OCI-LY1 (cell line): ENCODE measurements around the gene GOLGA8S.
"Not testable (repeated sequence)": the region's sequence is repeated elsewhere in the genome, so short reads cannot be mapped to it uniquely, and the experiment has no call there.

Source experiments
- EZH2 ChIP-seq: fragments of 200-600 bp; sonication (generic), shearing (Covaris generic); IDR thresholded peaks from 2 replicates; pipeline ENCODE4 v1.8.0; 2017; ENCODE audit warnings: borderline replicate concordance, mixed run types, mild to moderate bottlenecking, antibody characterized with exemption, low read length, moderate library complexity, mixed read lengths
- TF ChIP-seq, protein P1 (sequence below): fragments of 200-600 bp; sonication (generic), shearing (Covaris generic); IDR thresholded peaks from 2 replicates; pipeline ENCODE4 v1.5.1; 2017; ENCODE audit warnings: mild to moderate bottlenecking, antibody characterized with exemption, low read length, moderate library complexity, mixed read lengths

DNA sequence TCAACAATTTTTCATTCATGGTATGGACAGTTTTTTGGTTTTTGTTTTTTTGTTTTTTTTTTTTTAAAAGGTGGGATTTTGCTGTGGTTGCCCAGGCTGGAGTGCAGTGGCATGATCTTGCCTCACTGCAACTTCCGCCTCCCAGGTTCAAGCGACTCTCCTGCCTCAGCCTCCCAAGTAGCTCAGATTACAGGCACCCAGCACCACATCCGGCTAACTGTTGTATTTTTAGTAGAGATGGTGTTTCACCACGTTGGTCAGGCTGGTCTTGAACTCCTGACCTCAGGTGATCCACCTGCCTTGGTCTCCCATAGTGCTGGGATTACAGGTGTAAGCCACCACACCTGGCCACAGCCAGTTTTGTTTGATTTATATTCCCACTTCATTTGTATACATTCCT lies 16.6 kb downstream of the GOLGA8S start:
- TF ChIP-seq, protein P1, sequence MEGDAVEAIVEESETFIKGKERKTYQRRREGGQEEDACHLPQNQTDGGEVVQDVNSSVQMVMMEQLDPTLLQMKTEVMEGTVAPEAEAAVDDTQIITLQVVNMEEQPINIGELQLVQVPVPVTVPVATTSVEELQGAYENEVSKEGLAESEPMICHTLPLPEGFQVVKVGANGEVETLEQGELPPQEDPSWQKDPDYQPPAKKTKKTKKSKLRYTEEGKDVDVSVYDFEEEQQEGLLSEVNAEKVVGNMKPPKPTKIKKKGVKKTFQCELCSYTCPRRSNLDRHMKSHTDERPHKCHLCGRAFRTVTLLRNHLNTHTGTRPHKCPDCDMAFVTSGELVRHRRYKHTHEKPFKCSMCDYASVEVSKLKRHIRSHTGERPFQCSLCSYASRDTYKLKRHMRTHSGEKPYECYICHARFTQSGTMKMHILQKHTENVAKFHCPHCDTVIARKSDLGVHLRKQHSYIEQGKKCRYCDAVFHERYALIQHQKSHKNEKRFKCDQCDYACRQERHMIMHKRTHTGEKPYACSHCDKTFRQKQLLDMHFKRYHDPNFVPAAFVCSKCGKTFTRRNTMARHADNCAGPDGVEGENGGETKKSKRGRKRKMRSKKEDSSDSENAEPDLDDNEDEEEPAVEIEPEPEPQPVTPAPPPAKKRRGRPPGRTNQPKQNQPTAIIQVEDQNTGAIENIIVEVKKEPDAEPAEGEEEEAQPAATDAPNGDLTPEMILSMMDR, result not testable (repeated sequence)
- not testable (repeated sequence) for TF ChIP-seq EZH2
